Chondrocyte (in vitro differentiated cells): ENCODE data around the gene TGFA. TPM values are rescaled to one million over a fixed set of nuclear protein-coding genes. Genes with fewer than 3 reads are reported as not detected.

Experiments used
- DNase-seq: peaks from one replicate; pipeline ENCODE4 v3.0.0; 2021; ENCODE audit warnings: mixed read lengths, low spot score
- H3K27ac Mint-ChIP-seq: one replicate; pipeline ENCODE4 v1.8.0; 2021; ENCODE audit warnings: mild to moderate bottlenecking, moderate library complexity, mixed read lengths; ENCODE audit not compliant: unreplicated experiment
- H3K27me3 Mint-ChIP-seq: 2 replicates; pipeline ENCODE4 v1.8.0; 2021; ENCODE audit warnings: low read depth, mixed read lengths
- H3K36me3 Mint-ChIP-seq: 2 replicates; pipeline ENCODE4 v1.8.0; 2021; ENCODE audit warnings: low read depth, mixed read lengths
- H3K4me1 Mint-ChIP-seq: 2 replicates; pipeline ENCODE4 v1.8.0; 2021; ENCODE audit warnings: low read depth, mild to moderate bottlenecking, mixed read lengths
- H3K4me3 Mint-ChIP-seq: one replicate; pipeline ENCODE4 v1.8.0; 2021; ENCODE audit warnings: mild to moderate bottlenecking, moderate library complexity, mixed read lengths; ENCODE audit not compliant: unreplicated experiment
- H3K9me3 Mint-ChIP-seq: 2 replicates; pipeline ENCODE4 v1.8.0; 2021; ENCODE audit warnings: low read depth, mixed read lengths
- total RNA-seq: library from RNA; stranded (reverse); gene quantifications from 3 replicates; pipeline ENCODE4 v1.2.1, GENCODE V29; 2021
- TF ChIP-seq, protein P1 (sequence below): fragments of 200-600 bp; sonication (generic); IDR thresholded peaks from 2 replicates; pipeline ENCODE4 v1.5.0; 2021; ENCODE audit warnings: antibody characterized with exemption, mild to moderate bottlenecking, moderate library complexity

The TGFA gene
- total RNA-seq, 1 donor from 2014 or later, result 0.25 TPM

DNA sequence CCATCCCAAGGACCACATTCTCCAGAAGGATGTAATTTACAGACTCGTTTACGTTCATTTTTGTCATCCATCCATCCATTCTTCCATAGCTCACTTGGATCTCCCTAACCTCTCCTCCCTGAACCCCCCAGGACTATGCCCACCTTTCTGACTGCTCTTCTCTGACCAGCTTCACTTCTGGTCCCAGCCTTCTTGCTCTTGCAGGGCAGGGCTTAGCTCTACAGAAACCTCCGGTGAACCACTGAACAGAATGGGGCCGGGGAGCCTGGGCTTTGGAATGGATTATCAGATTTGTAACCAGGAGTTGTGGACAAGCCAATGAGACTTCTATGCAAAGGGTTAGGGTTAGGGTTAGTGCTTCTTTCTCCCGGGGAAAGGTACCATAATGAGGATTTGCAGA, 95.0 kb downstream of the TGFA start:
- no peaks in the 10 kb centered on the region for H3K9me3 Mint-ChIP-seq
- H3K4me3 Mint-ChIP-seq, result no peak overlapping the region
- peaks cover 34% of the 10 kb centered on the region for H3K27me3 Mint-ChIP-seq
- no peak overlapping the region for H3K27ac Mint-ChIP-seq
- H3K4me1 Mint-ChIP-seq, result peaks cover 3% of the 10 kb centered on the region
- DNase-seq, result no peak
- no peaks in the 10 kb centered on the region for H3K36me3 Mint-ChIP-seq
- TF ChIP-seq, protein P1, sequence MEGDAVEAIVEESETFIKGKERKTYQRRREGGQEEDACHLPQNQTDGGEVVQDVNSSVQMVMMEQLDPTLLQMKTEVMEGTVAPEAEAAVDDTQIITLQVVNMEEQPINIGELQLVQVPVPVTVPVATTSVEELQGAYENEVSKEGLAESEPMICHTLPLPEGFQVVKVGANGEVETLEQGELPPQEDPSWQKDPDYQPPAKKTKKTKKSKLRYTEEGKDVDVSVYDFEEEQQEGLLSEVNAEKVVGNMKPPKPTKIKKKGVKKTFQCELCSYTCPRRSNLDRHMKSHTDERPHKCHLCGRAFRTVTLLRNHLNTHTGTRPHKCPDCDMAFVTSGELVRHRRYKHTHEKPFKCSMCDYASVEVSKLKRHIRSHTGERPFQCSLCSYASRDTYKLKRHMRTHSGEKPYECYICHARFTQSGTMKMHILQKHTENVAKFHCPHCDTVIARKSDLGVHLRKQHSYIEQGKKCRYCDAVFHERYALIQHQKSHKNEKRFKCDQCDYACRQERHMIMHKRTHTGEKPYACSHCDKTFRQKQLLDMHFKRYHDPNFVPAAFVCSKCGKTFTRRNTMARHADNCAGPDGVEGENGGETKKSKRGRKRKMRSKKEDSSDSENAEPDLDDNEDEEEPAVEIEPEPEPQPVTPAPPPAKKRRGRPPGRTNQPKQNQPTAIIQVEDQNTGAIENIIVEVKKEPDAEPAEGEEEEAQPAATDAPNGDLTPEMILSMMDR, result no peak

DNA sequence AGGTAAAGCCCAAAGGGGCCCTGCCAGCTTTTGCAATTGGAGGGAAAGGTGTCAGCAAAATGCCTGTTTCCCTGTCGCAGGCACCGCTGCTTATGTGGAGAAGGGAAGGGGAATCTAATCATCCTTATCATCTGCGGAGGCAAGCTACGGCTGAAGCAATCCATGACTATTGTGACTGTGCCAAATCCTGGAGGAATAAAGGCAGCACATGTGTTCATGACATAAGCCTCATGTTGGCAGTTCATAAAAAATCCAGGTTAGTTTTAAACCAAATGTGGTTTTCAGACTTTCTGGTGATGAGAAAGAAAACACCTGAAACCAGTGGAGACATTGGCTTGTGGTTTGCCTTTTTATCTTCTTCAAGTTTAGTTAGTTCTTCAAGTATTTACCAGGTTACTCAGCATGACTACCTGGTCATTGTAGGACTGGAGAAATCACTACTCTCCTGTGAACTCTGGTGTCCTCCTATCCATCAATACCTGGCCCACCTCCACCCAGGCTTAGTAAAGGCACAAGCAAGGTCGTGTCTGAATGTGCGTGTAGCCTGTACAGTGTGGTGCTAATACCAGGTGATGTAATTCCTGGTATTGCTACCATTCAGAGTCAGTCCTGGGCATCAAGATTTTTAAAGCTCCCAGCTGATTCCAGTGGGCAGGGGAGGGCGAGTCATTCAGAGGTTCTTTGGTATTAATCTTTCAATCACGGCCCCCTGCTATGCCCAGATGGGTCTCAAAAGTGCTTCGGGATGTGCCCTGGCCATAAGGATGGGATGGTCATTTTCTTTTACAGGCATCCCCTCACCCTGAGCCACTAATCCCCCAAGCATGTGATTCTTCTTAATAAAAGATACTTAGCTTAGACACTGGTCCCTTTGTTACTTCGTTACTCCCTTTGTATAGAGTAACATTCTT, 96.8 kb downstream of the TGFA start:
- Mint-ChIP-seq H3K27ac (no peak overlapping the region), H3K9me3 (no peaks in the 10 kb centered on the region), H3K36me3 (no peaks in the 10 kb centered on the region), H3K4me3 (no peak overlapping the region), H3K4me1 (no peaks in the 10 kb centered on the region), H3K27me3 (peaks cover 36% of the 10 kb centered on the region)
- TF ChIP-seq, protein P1, result no peak
- no peak for DNase-seq

DNA sequence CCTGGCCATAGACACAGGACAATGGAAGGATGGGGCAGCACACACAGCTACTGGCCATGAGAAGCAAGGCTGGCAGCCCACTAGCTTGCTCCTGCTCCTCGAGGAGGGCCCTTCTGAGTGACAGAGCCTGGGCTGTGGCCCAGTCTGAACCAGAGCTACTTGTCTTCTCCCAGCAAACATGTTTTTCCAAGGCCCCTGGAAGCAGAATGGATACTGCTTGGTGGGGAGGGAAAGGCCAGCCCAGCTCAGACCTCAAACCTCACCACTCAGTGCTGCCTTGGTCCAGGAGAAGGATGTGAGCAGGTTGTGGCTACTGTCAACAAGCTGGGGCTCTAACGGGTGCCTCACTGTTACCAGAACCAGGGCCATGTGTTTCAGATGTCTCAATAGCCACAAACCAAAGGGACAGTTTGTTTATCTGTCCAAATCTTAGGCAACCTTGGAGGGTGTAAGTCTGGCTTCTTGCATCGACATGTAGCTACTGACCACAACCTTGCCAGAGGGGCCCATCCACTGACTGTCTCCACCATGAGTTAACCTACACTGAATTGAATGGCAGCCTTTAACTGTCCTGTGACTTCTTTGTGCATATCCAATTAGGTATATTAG, 98.6 kb downstream of the TGFA start:
- DNase-seq, result no peak
- no peaks in the 10 kb centered on the region for H3K9me3 Mint-ChIP-seq
- H3K27ac Mint-ChIP-seq, result no peak overlapping the region

DNA sequence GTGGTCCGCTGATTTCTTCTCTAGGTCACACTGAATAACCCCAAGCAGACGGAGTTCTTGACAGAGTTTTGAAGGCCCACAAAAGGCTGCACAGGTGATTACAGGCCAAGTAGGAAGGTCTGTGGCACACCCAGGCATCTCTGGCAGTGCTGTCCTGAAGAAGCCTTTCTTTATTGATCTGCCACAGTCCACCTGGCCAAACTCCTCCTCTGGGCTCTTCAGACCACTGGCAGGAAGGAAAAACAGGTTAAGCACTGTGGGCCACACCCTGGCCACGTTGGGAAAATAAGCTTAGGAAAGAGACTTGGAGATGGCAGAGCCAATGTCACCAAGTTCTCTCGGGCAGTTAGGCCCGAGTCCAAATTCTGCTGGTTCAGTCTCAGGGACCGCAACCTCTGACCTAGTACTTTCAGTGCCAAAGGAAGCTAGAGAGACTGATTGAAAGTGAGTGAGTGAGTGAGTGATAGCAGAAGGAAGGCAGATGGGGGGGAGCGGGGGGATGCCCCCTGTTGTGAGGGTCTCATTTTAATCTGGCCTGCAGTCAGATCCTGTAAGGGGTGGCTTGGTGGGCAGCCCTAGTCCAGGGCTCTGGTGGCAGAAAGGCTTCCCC, 102.9 kb downstream of the TGFA start:
- no peak for DNase-seq
- no peaks in the 10 kb centered on the region for H3K4me1 Mint-ChIP-seq
- no peaks in the 10 kb centered on the region for H3K9me3 Mint-ChIP-seq
- peaks cover 13% of the 10 kb centered on the region for H3K27me3 Mint-ChIP-seq
- H3K4me3 Mint-ChIP-seq, result no peak overlapping the region
- no peaks in the 10 kb centered on the region for H3K36me3 Mint-ChIP-seq
- TF ChIP-seq, protein P1, result no peak
- H3K27ac Mint-ChIP-seq, result no peak overlapping the region

More for the DNA sequence above, 98.6 kb downstream of the TGFA start:
- Mint-ChIP-seq H3K27me3 (peaks cover 29% of the 10 kb centered on the region), H3K36me3 (no peaks in the 10 kb centered on the region), H3K4me3 (no peak overlapping the region), H3K4me1 (no peaks in the 10 kb centered on the region)
- TF ChIP-seq, protein P1, result no peak

DNA sequence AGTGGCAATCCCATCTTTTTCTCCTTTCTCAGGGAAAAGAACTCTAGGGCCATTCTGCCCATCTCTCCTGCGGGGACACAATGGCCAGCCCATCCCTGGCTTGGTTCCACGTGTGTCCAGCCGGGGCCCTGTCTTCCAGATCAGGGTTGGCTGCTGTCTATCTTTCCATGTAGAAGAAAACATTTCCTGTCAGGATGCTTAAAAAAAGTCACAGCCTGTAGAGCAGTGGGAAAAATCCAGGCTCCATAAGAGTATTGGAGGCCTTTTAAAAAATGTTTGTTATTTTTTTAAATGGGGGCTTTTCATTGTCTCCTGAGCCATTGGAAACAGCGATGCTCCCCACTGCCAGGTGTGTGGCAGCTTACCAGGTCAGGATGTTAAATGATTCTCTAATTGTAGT, 105.6 kb downstream of the TGFA start:
- H3K9me3 Mint-ChIP-seq, result no peaks in the 10 kb centered on the region
- H3K4me1 Mint-ChIP-seq, result no peaks in the 10 kb centered on the region
- no peak overlapping the region for H3K4me3 Mint-ChIP-seq
- H3K36me3 Mint-ChIP-seq, result no peaks in the 10 kb centered on the region
- TF ChIP-seq, protein P1, result no peak
- DNase-seq, result no peak
- no peak overlapping the region for H3K27ac Mint-ChIP-seq
- H3K27me3 Mint-ChIP-seq, result peaks cover 13% of the 10 kb centered on the region
